SK-N-SH (cell line): ENCODE results near the gene TET1. TPM values are rescaled to one million over a fixed set of nuclear protein-coding genes. Genes with fewer than 3 reads are reported as not detected.
"Not testable (repeated sequence)": the region's sequence is repeated elsewhere in the genome, so short reads cannot be mapped to it uniquely, and the experiment has no call there.

Experiments used
- CTCF ChIA-PET: fragments of 300-600, 350-600 bp; formaldehyde crosslinking; extraction: SDS; loops from one replicate; lab custom pipeline; 2021; lab: Yijun Ruan, JAX
- POLR2A ChIA-PET: fragments of 350-600 bp; sonication (Branson Sonifier 250); formaldehyde crosslinking; extraction: SDS; loops from one replicate; lab custom pipeline; 2020; ENCODE audit warnings: antibody characterized with exemption, inconsistent platforms; lab: Yijun Ruan, JAX
- DNase-seq: peaks from one replicate; pipeline ENCODE4 v3.0.0; 2012
- H2AFZ ChIP-seq: fragments of 200-600 bp; sonication (generic); 2 replicates; pipeline ENCODE4 v1.8.1; 2016; ENCODE audit warnings: antibody characterized with exemption, mild to moderate bottlenecking, low read depth
- H3F3A ChIP-seq: fragments of 200-600 bp; sonication (generic); replicated peaks from 2 replicates; pipeline ENCODE3; 2016; ENCODE audit warnings: antibody characterized with exemption, mild to moderate bottlenecking; ENCODE audit not compliant: insufficient read depth
- H3K27ac ChIP-seq, 2 experiments: fragments of 200-500 bp in 1 of 2; fragments of 200-600 bp in 1 of 2; sonication (Bioruptor generic) in 1 of 2; sonication (generic), shearing (Covaris generic) in 1 of 2; 2 replicates each; pipeline versions ENCODE4 v1.5.1 to v1.6.1; 2014 to 2016; ENCODE audit warnings: low read depth in 2 of 2, inconsistent platforms in 1 of 2, low read length in 1 of 2, mild to moderate bottlenecking in 1 of 2, mixed read lengths in 1 of 2
- H3K27me3 ChIP-seq: fragments of 200-600 bp; sonication (generic), shearing (Covaris generic); 2 replicates; pipeline ENCODE4 v1.6.1; 2016; ENCODE audit warnings: mixed run types; ENCODE audit not compliant: insufficient read depth
- H3K36me3 ChIP-seq, 2 experiments: fragments of 200-500 bp in 1 of 2; fragments of 200-600 bp in 1 of 2; sonication (Bioruptor generic) in 1 of 2; sonication (generic) in 1 of 2; replicated peaks in 1 of 2; 2 replicates each; pipeline versions ENCODE3 to v1.5.1; 2014 to 2016; ENCODE audit warnings: low read length in 1 of 2, mild to moderate bottlenecking in 1 of 2; ENCODE audit not compliant: insufficient read depth in 2 of 2, control insufficient read depth in 1 of 2
- H3K4me1 ChIP-seq, 2 experiments: fragments of 200-500 bp in 1 of 2; fragments of 200-600 bp in 1 of 2; sonication (Bioruptor generic) in 1 of 2; sonication (generic), shearing (Covaris generic) in 1 of 2; 2 replicates each; pipeline versions ENCODE4 v1.5.1 to v1.6.1; 2014 to 2016; ENCODE audit warnings: low read depth in 1 of 2, low read length in 1 of 2, mixed run types in 1 of 2; ENCODE audit not compliant: insufficient read depth in 2 of 2, control insufficient read depth in 1 of 2
- H3K4me2 ChIP-seq: fragments of 200-600 bp; sonication (generic), shearing (Covaris generic); 2 replicates; pipeline ENCODE4 v1.6.1; 2017; ENCODE audit warnings: mixed run types
- H3K4me3 ChIP-seq, 2 experiments: fragments of 200-500 bp in 1 of 2; fragments of 200-600 bp in 1 of 2; sonication (Bioruptor generic) in 1 of 2; sonication (generic), shearing (Covaris generic) in 1 of 2; 2 replicates each; pipeline versions ENCODE4 v1.5.1 to v1.8.1; 2014 to 2016; ENCODE audit warnings: low read depth in 2 of 2, inconsistent platforms in 1 of 2, low read length in 1 of 2, mild to moderate bottlenecking in 1 of 2, mixed read lengths in 1 of 2, moderate library complexity in 1 of 2
- H3K79me2 ChIP-seq: fragments of 200-600 bp; sonication (generic); 2 replicates; pipeline ENCODE4 v1.8.1; 2017; ENCODE audit warnings: mild to moderate bottlenecking; ENCODE audit not compliant: insufficient read depth
- H3K9ac ChIP-seq: fragments of 200-600 bp; sonication (generic); 2 replicates; pipeline ENCODE4 v1.6.1; 2017; ENCODE audit warnings: mixed run types
- H3K9me2 ChIP-seq: fragments of 200-600 bp; sonication (generic); 2 replicates; pipeline ENCODE4 v1.6.1; 2017; ENCODE audit warnings: mixed run types
- H3K9me3 ChIP-seq: fragments of 200-600 bp; sonication (generic); 2 replicates; pipeline ENCODE4 v1.6.1; 2017; ENCODE audit warnings: mixed run types, mild to moderate bottlenecking, moderate library complexity
- H4K20me1 ChIP-seq: fragments of 200-600 bp; sonication (generic); 2 replicates; pipeline ENCODE4 v1.6.1; 2017; ENCODE audit warnings: mild to moderate bottlenecking, mixed run types; ENCODE audit not compliant: insufficient read depth
- FOSL2 ChIP-seq: IDR thresholded peaks from 2 replicates; pipeline ENCODE4 v1.4.0; 2012; ENCODE audit warnings: low read depth, mild to moderate bottlenecking, moderate library complexity, borderline replicate concordance
- FOXJ3 ChIP-seq: sonication (generic); formaldehyde crosslinking; IDR thresholded peaks from 2 replicates; pipeline ENCODE4 v1.5.1; 2020; ENCODE audit warnings: mild to moderate bottlenecking, missing genetic modification reagents
- IRF3 ChIP-seq: fragments of 150-350 bp; IDR thresholded peaks from 2 replicates; pipeline ENCODE4 v1.6.1; 2016; ENCODE audit warnings: mild to moderate bottlenecking, low read depth, low read length
- MXI1 ChIP-seq: IDR thresholded peaks from 2 replicates; pipeline ENCODE4 v1.6.1; 2012; ENCODE audit warnings: mild to moderate bottlenecking, low read depth, low read length, improper control_type of control experiment
- PBX3 ChIP-seq: IDR thresholded peaks from 2 replicates; pipeline ENCODE4; 2012
- REST ChIP-seq: IDR thresholded peaks from 2 replicates; pipeline ENCODE4 v1.6.1; 2012; ENCODE audit warnings: mild to moderate bottlenecking, low read depth, low read length, moderate library complexity
- SIN3A ChIP-seq: IDR thresholded peaks from 2 replicates; pipeline ENCODE4 v1.6.1; 2012; ENCODE audit warnings: low read depth, mild to moderate bottlenecking, low read length, moderate library complexity, borderline replicate concordance
- SMC3 ChIP-seq: IDR thresholded peaks from 2 replicates; pipeline ENCODE4 v1.6.1; 2012; ENCODE audit warnings: low read depth, low read length, improper control_type of control experiment
- ZBTB33 ChIP-seq: IDR thresholded peaks from 2 replicates; pipeline ENCODE4 v1.4.0; 2012; ENCODE audit warnings: low read depth, borderline replicate concordance
- WGBS: methylation state at CpG from one replicate; pipeline ENCODE4 v1.1.6; 2017; ENCODE audit warnings: low lambda C conversion rate; 5-methylcytosine and 5-hydroxymethylcytosine counted together
- polyA plus RNA-seq, 3 experiments: library from polyadenylated mRNA; depleted of rRNA; stranded (reverse); fragments of >200 nt; gene quantifications; 2 replicates each; pipeline ENCODE4 v1.2.3, GENCODE V29; 2012

Gene TET1
- polyA plus RNA-seq, 1 of the 3 experiments (the other 2 are of a cell fraction) = 0.38 TPM

GRCh38 chr10:68735119-68735518 is 175.0 kb downstream of the TET1 start:
- H3K27me3 ChIP-seq = no peaks in the 10 kb centered on the region
- no peaks in the 10 kb centered on the region for H3K9me3 ChIP-seq
- DNase-seq = no peak
- no peak overlapping the region for H2AFZ ChIP-seq
- H3K9ac ChIP-seq = no peak overlapping the region
- no peak overlapping the region for H3K4me2 ChIP-seq
- peaks cover 56 to 89% of the 10 kb centered on the region in 2 experiments for H3K36me3 ChIP-seq
- CTCF ChIA-PET = no interaction called here
- 95% methylated on average over 5 of the region's 6 CpGs for WGBS
- H3K79me2 ChIP-seq = peaks cover 84% of the 10 kb centered on the region
- H3K9me2 ChIP-seq = no peaks in the 10 kb centered on the region
- no peaks in the 10 kb centered on the region for H3K4me1 ChIP-seq
- H3K4me3 ChIP-seq = no peak overlapping the region
- peaks cover 8% of the 10 kb centered on the region for H3F3A ChIP-seq
- POLR2A ChIA-PET = no interaction called here
- 0 out of 2 replicates have a peak, but pooled peaks cover 9% of the 10 kb centered on the region for H4K20me1 ChIP-seq
- H3K27ac ChIP-seq = no peak overlapping the region
- TF ChIP-seq FOXJ3 (CRISPR knock-in tag) (no peak), ZBTB33 (no peak), SMC3 (no peak), IRF3 (no peak), PBX3 (no peak), FOSL2 (no peak), SIN3A (no peak), MXI1 (no peak), REST (no peak)
- TF ChIP-seq, all 33 proteins: peak for 0

- H2AFZ ChIP-seq, H3K9me3 ChIP-seq, H3K4me3 ChIP-seq, H3K4me2 ChIP-seq, H3K27me3 ChIP-seq, H3K27ac ChIP-seq, DNase-seq, H3K9ac ChIP-seq, H3K9me2 ChIP-seq, H4K20me1 ChIP-seq, H3K4me1 ChIP-seq, CTCF ChIA-PET, POLR2A ChIA-PET: not testable (repeated sequence)
- 98% methylated on average over 6 of the region's 7 CpGs for WGBS
- H3K36me3 ChIP-seq = peaks cover 60 to 89% of the 10 kb centered on the region in 2 experiments
- H3K79me2 ChIP-seq = peaks cover 78% of the 10 kb centered on the region
- peaks cover 13% of the 10 kb centered on the region for H3F3A ChIP-seq
Observed at GRCh38 chr10:68735739-68736138, 175.6 kb downstream of the TET1 start.

GRCh38 chr10:68740676-68741075 is 180.5 kb downstream of the TET1 start:
- DNase-seq, H3K4me2 ChIP-seq, H3K9me3 ChIP-seq, H3K4me1 ChIP-seq, H3K27ac ChIP-seq, H2AFZ ChIP-seq, POLR2A ChIA-PET, H3K9me2 ChIP-seq, H4K20me1 ChIP-seq, H3K9ac ChIP-seq, H3K27me3 ChIP-seq, H3K4me3 ChIP-seq: not testable (repeated sequence)
- CTCF ChIA-PET = interaction anchor here (1.1 kb wide), 1 partner anchor 10 kb away, joined by 4 read pairs; no protein-coding TSS in a partner anchor
- Histone ChIP-seq H3K79me2 (peaks cover 38% of the 10 kb centered on the region), H3K36me3 (peaks cover 68 to 93% of the 10 kb centered on the region in 2 experiments), H3F3A (peaks cover 21% of the 10 kb centered on the region)
- WGBS = 97% methylated on average over 5 of the region's 5 CpGs
